Panc1 (cell line): Measurements from ENCODE around the gene JAZF1. TPM values are rescaled to one million over a fixed set of nuclear protein-coding genes. Genes with fewer than 3 reads are reported as not detected.

Source experiments
- ATAC-seq: fragments of 200-7000 bp; cut with Tn5 transposase; 2 replicates; pipeline ENCODE4 v1.9.1; 2020; ENCODE audit warnings: mild to moderate bottlenecking, moderate library complexity
- BruUV-seq: library from RNA; stranded (reverse); fragments of 400-500 nt; replicated peaks from 2 replicates; lab custom pipeline; 2021; lab: Mats Ljungman, UMichigan
- CTCF ChIA-PET: fragments of 300-600 bp; sonication (Branson Sonifier 250); formaldehyde crosslinking; loops from one replicate; lab custom pipeline; 2022; ENCODE audit warnings: antibody characterized with exemption; lab: Charles Lee
- POLR2A ChIA-PET: fragments of 300-600 bp; sonication (Branson Sonifier 250); formaldehyde crosslinking; loops from one replicate; lab custom pipeline; 2022; ENCODE audit warnings: antibody characterized with exemption; lab: Charles Lee
- DNase-seq: peaks from one replicate; pipeline ENCODE4 v3.0.0-alpha.2; 2010; ENCODE audit warnings: low read depth, low spot score
- H3K27ac ChIP-seq: 2 replicates; pipeline ENCODE4 v1.5.1; 2011; ENCODE audit warnings: mild to moderate bottlenecking, low read length, inconsistent platforms
- H3K27me3 ChIP-seq: fragments of 200-500 bp; sonication (Bioruptor generic); 2 replicates; pipeline ENCODE4 v1.6.0; 2014; ENCODE audit warnings: low read length, inconsistent platforms; ENCODE audit not compliant: control insufficient read depth, insufficient read depth
- H3K36me3 ChIP-seq: fragments of 200-500 bp; sonication (Bioruptor generic); 2 replicates; pipeline ENCODE4 v1.5.1; 2014; ENCODE audit warnings: inconsistent platforms, mild to moderate bottlenecking, low read length, moderate library complexity; ENCODE audit not compliant: control insufficient read depth, insufficient read depth
- H3K4me1 ChIP-seq: 2 replicates; pipeline ENCODE4 v1.5.1; 2011; ENCODE audit warnings: inconsistent platforms, mild to moderate bottlenecking, low read length, moderate library complexity; ENCODE audit not compliant: control insufficient read depth, insufficient read depth
- H3K4me3 ChIP-seq, 2 experiments: 2 replicates each; pipeline ENCODE4 v1.5.1; 2011 to 2012; ENCODE audit warnings: low read depth in 2 of 2, low read length in 2 of 2, mild to moderate bottlenecking in 2 of 2, inconsistent platforms in 1 of 2, moderate library complexity in 1 of 2
- H3K9me3 ChIP-seq: fragments of 200-500 bp; sonication (Bioruptor generic); 2 replicates; pipeline ENCODE4 v1.5.1; 2014; ENCODE audit warnings: low read depth, mild to moderate bottlenecking, inconsistent platforms, low read length, moderate library complexity; ENCODE audit not compliant: control insufficient read depth, insufficient read depth
- CTCF ChIP-seq: fragments of 450-650 bp; IDR thresholded peaks from 2 replicates; pipeline ENCODE4 v1.5.1; 2017; ENCODE audit warnings: mild to moderate bottlenecking
- POLR2AphosphoS5 ChIP-seq: IDR thresholded peaks from 2 replicates; pipeline ENCODE4 v1.6.1; 2012; ENCODE audit warnings: mild to moderate bottlenecking, low read depth, low read length, moderate library complexity
- SIN3A ChIP-seq: IDR thresholded peaks from 2 replicates; pipeline ENCODE4 v1.6.1; 2012; ENCODE audit warnings: low read depth, mild to moderate bottlenecking, low read length, moderate library complexity, borderline replicate concordance; ENCODE audit not compliant: insufficient read depth
- TCF7L2 ChIP-seq: IDR thresholded peaks from 2 replicates; pipeline ENCODE4 v1.6.1; 2011; ENCODE audit warnings: mild to moderate bottlenecking, low read depth, low read length, inconsistent platforms
- in situ Hi-C: cut with HindIII; loops from 2 replicates; pipeline ENCODE4 v1.10.0; 2016; ENCODE audit warnings: low sequenced_read_pairs, low pct_unique_long_range_greater_than_20kb
- intact Hi-C: fragments of 100-400 bp; cut with micrococcal nuclease; formaldehyde crosslinking; loops from one replicate; pipeline ENCODE4 v1.10.0; 2022; ENCODE audit not compliant: unreplicated experiment
- total RNA-seq: library from RNA; stranded (reverse); gene quantifications from one replicate; pipeline ENCODE4 v1.2.1, GENCODE V29; 2021; ENCODE audit not compliant: unreplicated experiment
- TF ChIP-seq, protein P1 (sequence below), 2 experiments: IDR thresholded peaks; 2 replicates each; pipeline ENCODE4 v1.6.1; 2011 to 2012; ENCODE audit warnings: low read depth in 2 of 2, control low read depth in 1 of 2, low read length in 1 of 2, mild to moderate bottlenecking in 1 of 2, moderate library complexity in 1 of 2; ENCODE audit not compliant: insufficient read depth in 1 of 2

Gene JAZF1
- total RNA-seq, 1 experiment from 2014 or later, result 8.8 TPM

DNA sequence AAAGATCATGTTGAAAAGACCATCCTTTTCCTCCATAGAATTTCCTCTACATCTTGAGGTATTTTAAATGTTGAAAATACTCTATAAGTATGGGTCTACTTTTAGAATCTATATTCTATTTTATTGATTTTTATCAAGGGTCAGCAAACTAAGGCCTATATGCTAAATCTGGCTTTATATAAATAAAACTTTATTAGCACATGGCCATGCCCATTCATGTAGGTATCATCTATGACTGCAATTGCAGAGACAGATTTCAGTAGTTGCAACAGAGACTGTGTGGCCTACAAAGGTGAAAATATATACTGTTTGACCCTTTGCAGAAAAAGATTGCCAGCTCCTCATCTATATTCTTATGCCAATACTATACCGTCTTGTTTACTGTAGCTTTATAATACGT lies 367.9 kb downstream of the JAZF1 start:
- in situ Hi-C loops (no loop called here), intact Hi-C loops (no loop called here)
- CTCF ChIA-PET, result interaction anchor here (0.6 kb wide), 1 partner anchor 1338 kb away, joined by 5 read pairs; no protein-coding TSS in a partner anchor
- POLR2A ChIA-PET, result no interaction called here
- H3K36me3 ChIP-seq, result peaks cover 2% of the 10 kb centered on the region; the same call in 1 of the 2 replicates
- no TSS peak for BruUV-seq
- H3K4me1 ChIP-seq, result no peaks in the 10 kb centered on the region
- ATAC-seq, result no peak
- H3K4me3 ChIP-seq, result no peak overlapping the region
- DNase-seq, result no peak
- TF ChIP-seq, protein P1, sequence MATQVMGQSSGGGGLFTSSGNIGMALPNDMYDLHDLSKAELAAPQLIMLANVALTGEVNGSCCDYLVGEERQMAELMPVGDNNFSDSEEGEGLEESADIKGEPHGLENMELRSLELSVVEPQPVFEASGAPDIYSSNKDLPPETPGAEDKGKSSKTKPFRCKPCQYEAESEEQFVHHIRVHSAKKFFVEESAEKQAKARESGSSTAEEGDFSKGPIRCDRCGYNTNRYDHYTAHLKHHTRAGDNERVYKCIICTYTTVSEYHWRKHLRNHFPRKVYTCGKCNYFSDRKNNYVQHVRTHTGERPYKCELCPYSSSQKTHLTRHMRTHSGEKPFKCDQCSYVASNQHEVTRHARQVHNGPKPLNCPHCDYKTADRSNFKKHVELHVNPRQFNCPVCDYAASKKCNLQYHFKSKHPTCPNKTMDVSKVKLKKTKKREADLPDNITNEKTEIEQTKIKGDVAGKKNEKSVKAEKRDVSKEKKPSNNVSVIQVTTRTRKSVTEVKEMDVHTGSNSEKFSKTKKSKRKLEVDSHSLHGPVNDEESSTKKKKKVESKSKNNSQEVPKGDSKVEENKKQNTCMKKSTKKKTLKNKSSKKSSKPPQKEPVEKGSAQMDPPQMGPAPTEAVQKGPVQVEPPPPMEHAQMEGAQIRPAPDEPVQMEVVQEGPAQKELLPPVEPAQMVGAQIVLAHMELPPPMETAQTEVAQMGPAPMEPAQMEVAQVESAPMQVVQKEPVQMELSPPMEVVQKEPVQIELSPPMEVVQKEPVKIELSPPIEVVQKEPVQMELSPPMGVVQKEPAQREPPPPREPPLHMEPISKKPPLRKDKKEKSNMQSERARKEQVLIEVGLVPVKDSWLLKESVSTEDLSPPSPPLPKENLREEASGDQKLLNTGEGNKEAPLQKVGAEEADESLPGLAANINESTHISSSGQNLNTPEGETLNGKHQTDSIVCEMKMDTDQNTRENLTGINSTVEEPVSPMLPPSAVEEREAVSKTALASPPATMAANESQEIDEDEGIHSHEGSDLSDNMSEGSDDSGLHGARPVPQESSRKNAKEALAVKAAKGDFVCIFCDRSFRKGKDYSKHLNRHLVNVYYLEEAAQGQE (IDR thresholded peaks at IDR 0.05; ENCODE audit: insufficient read depth in 1 of 2, low read depth in 2 of 2, low read length in 1 of 2), result no peak
- TF ChIP-seq POLR2AphosphoS5 (no peak), TCF7L2 (no peak), SIN3A (no peak), CTCF (no peak)
- H3K27ac ChIP-seq, result no peak overlapping the region
- no peaks in the 10 kb centered on the region for H3K9me3 ChIP-seq
- no peaks in the 10 kb centered on the region for H3K27me3 ChIP-seq

DNA sequence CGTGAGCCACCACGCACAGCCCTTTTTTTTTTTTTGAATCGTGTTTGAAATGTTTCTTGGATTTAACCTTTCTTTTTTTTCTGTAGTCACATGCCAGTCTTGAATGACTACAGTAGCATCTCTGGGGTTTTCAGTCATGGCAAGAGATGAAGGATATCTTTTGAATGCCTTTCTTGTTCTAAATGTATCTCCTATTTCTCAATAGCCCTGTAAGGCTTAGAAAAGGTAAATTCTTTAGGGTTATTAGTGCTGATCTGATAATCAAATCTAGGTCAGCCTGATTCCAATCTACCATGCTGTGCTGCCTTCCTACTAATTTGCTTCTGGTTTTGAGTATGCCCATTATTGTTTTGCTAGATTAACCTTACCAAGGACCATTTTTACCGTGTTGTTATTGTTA lies 370.4 kb downstream of the JAZF1 start:
- Histone ChIP-seq H3K36me3 (no peaks in the 10 kb centered on the region), H3K27me3 (no peaks in the 10 kb centered on the region), H3K9me3 (no peaks in the 10 kb centered on the region), H3K4me1 (no peaks in the 10 kb centered on the region), H3K4me3 (no peak overlapping the region), H3K27ac (no peak overlapping the region)
- ATAC-seq (no peak), DNase-seq (no peak)
- TF ChIP-seq TCF7L2 (no peak), POLR2AphosphoS5 (no peak), CTCF (no peak), SIN3A (no peak)
- TF ChIP-seq, protein P1 (IDR thresholded peaks at IDR 0.05; ENCODE audit: insufficient read depth in 1 of 2, low read depth in 2 of 2, low read length in 1 of 2), result no peak
- in situ Hi-C loops (no loop called here), intact Hi-C loops (no loop called here)
- no TSS peak for BruUV-seq
- CTCF ChIA-PET, result no interaction called here
- POLR2A ChIA-PET, result no interaction called here
